GM23338 (cell line): ENCODE data around the gene HIVEP3. TPM values are rescaled to one million over a fixed set of nuclear protein-coding genes. Genes with fewer than 3 reads are reported as not detected.

Experiments
- ATAC-seq: fragments of 200-7000 bp; cut with Tn5 transposase; 3 replicates; pipeline ENCODE4 v1.9.1; 2020
- DNase-seq: peaks from one replicate; pipeline ENCODE4 v3.0.0-alpha.2; 2015; ENCODE audit warnings: low spot score
- H2AFZ ChIP-seq: fragments of 200-600 bp; sonication (generic); 2 replicates; pipeline ENCODE4 v1.8.0; 2016; ENCODE audit warnings: antibody characterized with exemption, mild to moderate bottlenecking, moderate library complexity
- H3F3A ChIP-seq: fragments of 200-600 bp; sonication (generic); replicated peaks from 2 replicates; pipeline ENCODE4 v1.8.0; 2017; ENCODE audit warnings: antibody characterized with exemption, mixed run types, low read depth
- H3K27ac ChIP-seq: fragments of 200-600 bp; sonication (generic); 2 replicates; pipeline ENCODE4 v1.6.1; 2016; ENCODE audit warnings: low read depth
- H3K27me3 ChIP-seq: fragments of 200-600 bp; sonication (generic); 2 replicates; pipeline ENCODE4 v1.8.0; 2016; ENCODE audit warnings: mild to moderate bottlenecking, mixed run types, moderate library complexity; ENCODE audit not compliant: insufficient read depth
- H3K36me3 ChIP-seq: fragments of 200-600 bp; sonication (generic); 2 replicates; pipeline ENCODE4 v1.8.0; 2016; ENCODE audit warnings: mild to moderate bottlenecking; ENCODE audit not compliant: insufficient read depth
- H3K4me1 ChIP-seq: fragments of 200-600 bp; sonication (generic); 2 replicates; pipeline ENCODE4 v1.8.0; 2016; ENCODE audit warnings: mild to moderate bottlenecking, moderate library complexity; ENCODE audit not compliant: insufficient read depth
- H3K4me2 ChIP-seq: fragments of 200-600 bp; sonication (generic); 2 replicates; pipeline ENCODE4 v1.7.1; 2017; ENCODE audit warnings: mixed run types
- H3K4me3 ChIP-seq: fragments of 200-600 bp; sonication (generic); 2 replicates; pipeline ENCODE4 v1.6.1; 2016; ENCODE audit warnings: mixed run types
- H3K79me2 ChIP-seq: fragments of 200-600 bp; sonication (generic); replicated peaks from 2 replicates; pipeline ENCODE4 v1.8.0; 2017; ENCODE audit warnings: mild to moderate bottlenecking; ENCODE audit not compliant: insufficient read depth
- H3K9me2 ChIP-seq: fragments of 200-600 bp; sonication (generic); 2 replicates; pipeline ENCODE4 v1.8.0; 2017; ENCODE audit not compliant: insufficient read depth
- H4K20me1 ChIP-seq: fragments of 200-600 bp; sonication (generic); replicated peaks from 2 replicates; pipeline ENCODE4 v1.8.0; 2017; ENCODE audit warnings: mild to moderate bottlenecking; ENCODE audit not compliant: insufficient read depth
- H3K27ac Mint-ChIP-seq: 2 replicates; pipeline ENCODE4 v1.8.0; 2020; ENCODE audit warnings: inconsistent platforms, mild to moderate bottlenecking, moderate library complexity, mixed read lengths
- H3K27me3 Mint-ChIP-seq: 3 replicates; pipeline ENCODE4 v1.8.0; 2022; ENCODE audit warnings: low read depth, mild to moderate bottlenecking, moderate library complexity, mixed read lengths, inconsistent platforms; ENCODE audit not compliant: insufficient read depth, poor library complexity
- H3K36me3 Mint-ChIP-seq: 3 replicates; pipeline ENCODE4 v1.8.0; 2021; ENCODE audit warnings: low read depth, mild to moderate bottlenecking, inconsistent platforms, moderate library complexity, mixed read lengths
- H3K4me1 Mint-ChIP-seq: 3 replicates; pipeline ENCODE4 v1.8.0; 2020; ENCODE audit warnings: mild to moderate bottlenecking, inconsistent platforms, mixed read lengths
- H3K4me3 Mint-ChIP-seq: 3 replicates; pipeline ENCODE4 v1.8.0; 2021; ENCODE audit warnings: moderate library complexity, mild to moderate bottlenecking, inconsistent platforms, mixed read lengths
- H3K9me3 Mint-ChIP-seq: 3 replicates; pipeline ENCODE4 v1.8.0; 2020; ENCODE audit warnings: moderate library complexity, mild to moderate bottlenecking, inconsistent platforms, mixed read lengths
- CREB1 ChIP-seq: fragments of 250-450 bp; sonication (Bioruptor Pico); IDR thresholded peaks from 2 replicates; pipeline ENCODE4 v1.5.0; 2020; ENCODE audit warnings: low read depth, mild to moderate bottlenecking, moderate library complexity
- EZH2 ChIP-seq: fragments of 200-600 bp; sonication (generic); IDR thresholded peaks from one replicate; pipeline ENCODE4 v1.8.0; 2017; ENCODE audit warnings: antibody characterized with exemption, mild to moderate bottlenecking, low read depth; ENCODE audit not compliant: unreplicated experiment
- EZH2phosphoT487 ChIP-seq: fragments of 200-600 bp; sonication (generic); IDR thresholded peaks from one replicate; pipeline ENCODE4 v1.8.1; 2018; ENCODE audit warnings: antibody characterized with exemption; ENCODE audit not compliant: unreplicated experiment
- JUNB ChIP-seq: IDR thresholded peaks from one replicate; pipeline ENCODE4 v1.6.1; 2016; ENCODE audit warnings: antibody characterized with exemption; ENCODE audit not compliant: unreplicated experiment
- NANOG ChIP-seq: IDR thresholded peaks from 2 replicates; pipeline ENCODE4 v1.6.1; 2016; ENCODE audit warnings: antibody characterized with exemption, borderline replicate concordance
- POLR2AphosphoS5 ChIP-seq: IDR thresholded peaks from 2 replicates; pipeline ENCODE4 v1.6.1; 2016; ENCODE audit warnings: antibody characterized with exemption, low read depth
- STAT1 ChIP-seq: IDR thresholded peaks from one replicate; pipeline ENCODE4 v1.6.1; 2016; ENCODE audit warnings: antibody characterized with exemption; ENCODE audit not compliant: unreplicated experiment
- ZNF114 ChIP-seq: fragments of 250-450 bp; sonication (Bioruptor Pico); IDR thresholded peaks from 2 replicates; pipeline ENCODE4 v1.5.0; 2020; ENCODE audit warnings: mild to moderate bottlenecking, moderate library complexity
- ZNF331 ChIP-seq: fragments of 250-450 bp; sonication (Bioruptor Pico); IDR thresholded peaks from 2 replicates; pipeline ENCODE4 v1.5.0; 2020; ENCODE audit warnings: low read depth, mild to moderate bottlenecking, moderate library complexity
- ZNF462 ChIP-seq: fragments of 250-450 bp; sonication (Bioruptor Pico); IDR thresholded peaks from 2 replicates; pipeline ENCODE4 v1.5.0; 2020; ENCODE audit warnings: mild to moderate bottlenecking, moderate library complexity
- polyA plus RNA-seq: library from polyadenylated mRNA; unstranded; fragments of >200 nt; fragmentation: Nextera tagmentation; extraction: Ambion mirVana; gene quantifications from 2 replicates; pipeline ENCODE4 v1.2.1, GENCODE V29; 2016
- total RNA-seq: library from RNA; depleted of rRNA; stranded (reverse); fragments of >200 nt; shearing (Covaris generic); gene quantifications from 2 replicates; pipeline ENCODE4 v1.2.3, GENCODE V29; 2014
- TF ChIP-seq, protein P1 (sequence below), 2 experiments: fragments of 200-600 bp in 1 of 2; sonication (generic) in 1 of 2; conservative IDR thresholded peaks; 2 replicates each; pipeline versions ENCODE4 v1.5.1 to v1.6.1; 2016 to 2017; ENCODE audit warnings: antibody characterized with exemption in 2 of 2, low read depth in 2 of 2, mild to moderate bottlenecking in 2 of 2, moderate library complexity in 1 of 2
- TF ChIP-seq, protein P2 (sequence below): IDR thresholded peaks from one replicate; pipeline ENCODE4 v1.6.1; 2018; ENCODE audit warnings: antibody characterized with exemption; ENCODE audit not compliant: unreplicated experiment
- TF ChIP-seq, protein P3 (sequence below): IDR thresholded peaks from 2 replicates; pipeline ENCODE4 v1.6.1; 2016; ENCODE audit warnings: antibody characterized with exemption

The HIVEP3 gene
- total and polyA plus RNA-seq, 2 experiments from 2014 or later, result 0.14 to 0.24 TPM

- H3K4me3 Mint-ChIP-seq, result no peak overlapping the region
- H3K4me1 ChIP-seq, result no peaks in the 10 kb centered on the region
- H3K36me3 Mint-ChIP-seq, result no peaks in the 10 kb centered on the region
- ATAC-seq, result no peak
- no peaks in the 10 kb centered on the region for H3K79me2 ChIP-seq
- TF ChIP-seq ZNF331, result no peak
- TF ChIP-seq JUNB, result no peak
- TF ChIP-seq, protein P1, sequence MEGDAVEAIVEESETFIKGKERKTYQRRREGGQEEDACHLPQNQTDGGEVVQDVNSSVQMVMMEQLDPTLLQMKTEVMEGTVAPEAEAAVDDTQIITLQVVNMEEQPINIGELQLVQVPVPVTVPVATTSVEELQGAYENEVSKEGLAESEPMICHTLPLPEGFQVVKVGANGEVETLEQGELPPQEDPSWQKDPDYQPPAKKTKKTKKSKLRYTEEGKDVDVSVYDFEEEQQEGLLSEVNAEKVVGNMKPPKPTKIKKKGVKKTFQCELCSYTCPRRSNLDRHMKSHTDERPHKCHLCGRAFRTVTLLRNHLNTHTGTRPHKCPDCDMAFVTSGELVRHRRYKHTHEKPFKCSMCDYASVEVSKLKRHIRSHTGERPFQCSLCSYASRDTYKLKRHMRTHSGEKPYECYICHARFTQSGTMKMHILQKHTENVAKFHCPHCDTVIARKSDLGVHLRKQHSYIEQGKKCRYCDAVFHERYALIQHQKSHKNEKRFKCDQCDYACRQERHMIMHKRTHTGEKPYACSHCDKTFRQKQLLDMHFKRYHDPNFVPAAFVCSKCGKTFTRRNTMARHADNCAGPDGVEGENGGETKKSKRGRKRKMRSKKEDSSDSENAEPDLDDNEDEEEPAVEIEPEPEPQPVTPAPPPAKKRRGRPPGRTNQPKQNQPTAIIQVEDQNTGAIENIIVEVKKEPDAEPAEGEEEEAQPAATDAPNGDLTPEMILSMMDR (conservative IDR thresholded peaks at IDR 0.05; ENCODE audit: low read depth in 2 of 2), result no peak
- TF ChIP-seq EZH2, result no peak
- no peak for TF ChIP-seq EZH2phosphoT487
- no peak for TF ChIP-seq POLR2AphosphoS5
- TF ChIP-seq, protein P2, sequence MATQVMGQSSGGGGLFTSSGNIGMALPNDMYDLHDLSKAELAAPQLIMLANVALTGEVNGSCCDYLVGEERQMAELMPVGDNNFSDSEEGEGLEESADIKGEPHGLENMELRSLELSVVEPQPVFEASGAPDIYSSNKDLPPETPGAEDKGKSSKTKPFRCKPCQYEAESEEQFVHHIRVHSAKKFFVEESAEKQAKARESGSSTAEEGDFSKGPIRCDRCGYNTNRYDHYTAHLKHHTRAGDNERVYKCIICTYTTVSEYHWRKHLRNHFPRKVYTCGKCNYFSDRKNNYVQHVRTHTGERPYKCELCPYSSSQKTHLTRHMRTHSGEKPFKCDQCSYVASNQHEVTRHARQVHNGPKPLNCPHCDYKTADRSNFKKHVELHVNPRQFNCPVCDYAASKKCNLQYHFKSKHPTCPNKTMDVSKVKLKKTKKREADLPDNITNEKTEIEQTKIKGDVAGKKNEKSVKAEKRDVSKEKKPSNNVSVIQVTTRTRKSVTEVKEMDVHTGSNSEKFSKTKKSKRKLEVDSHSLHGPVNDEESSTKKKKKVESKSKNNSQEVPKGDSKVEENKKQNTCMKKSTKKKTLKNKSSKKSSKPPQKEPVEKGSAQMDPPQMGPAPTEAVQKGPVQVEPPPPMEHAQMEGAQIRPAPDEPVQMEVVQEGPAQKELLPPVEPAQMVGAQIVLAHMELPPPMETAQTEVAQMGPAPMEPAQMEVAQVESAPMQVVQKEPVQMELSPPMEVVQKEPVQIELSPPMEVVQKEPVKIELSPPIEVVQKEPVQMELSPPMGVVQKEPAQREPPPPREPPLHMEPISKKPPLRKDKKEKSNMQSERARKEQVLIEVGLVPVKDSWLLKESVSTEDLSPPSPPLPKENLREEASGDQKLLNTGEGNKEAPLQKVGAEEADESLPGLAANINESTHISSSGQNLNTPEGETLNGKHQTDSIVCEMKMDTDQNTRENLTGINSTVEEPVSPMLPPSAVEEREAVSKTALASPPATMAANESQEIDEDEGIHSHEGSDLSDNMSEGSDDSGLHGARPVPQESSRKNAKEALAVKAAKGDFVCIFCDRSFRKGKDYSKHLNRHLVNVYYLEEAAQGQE, result no peak
- no peak for TF ChIP-seq STAT1
- no peak for TF ChIP-seq ZNF462
- TF ChIP-seq ZNF114 (CRISPR knock-in tag), result no peak
- no peak for TF ChIP-seq CREB1
- TF ChIP-seq, protein P3, sequence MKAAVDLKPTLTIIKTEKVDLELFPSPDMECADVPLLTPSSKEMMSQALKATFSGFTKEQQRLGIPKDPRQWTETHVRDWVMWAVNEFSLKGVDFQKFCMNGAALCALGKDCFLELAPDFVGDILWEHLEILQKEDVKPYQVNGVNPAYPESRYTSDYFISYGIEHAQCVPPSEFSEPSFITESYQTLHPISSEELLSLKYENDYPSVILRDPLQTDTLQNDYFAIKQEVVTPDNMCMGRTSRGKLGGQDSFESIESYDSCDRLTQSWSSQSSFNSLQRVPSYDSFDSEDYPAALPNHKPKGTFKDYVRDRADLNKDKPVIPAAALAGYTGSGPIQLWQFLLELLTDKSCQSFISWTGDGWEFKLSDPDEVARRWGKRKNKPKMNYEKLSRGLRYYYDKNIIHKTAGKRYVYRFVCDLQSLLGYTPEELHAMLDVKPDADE, result no peak
- TF ChIP-seq NANOG, result no peak
- no peak overlapping the region for H3K27ac Mint-ChIP-seq
- H3K9me2 ChIP-seq, result no peaks in the 10 kb centered on the region
- H3K4me1 Mint-ChIP-seq, result no peaks in the 10 kb centered on the region
- no peak overlapping the region for H3K4me2 ChIP-seq
- DNase-seq, result no peak
- H3K36me3 ChIP-seq, result no peaks in the 10 kb centered on the region
- no peaks in the 10 kb centered on the region for H4K20me1 ChIP-seq
- no peak overlapping the region for H3K27ac ChIP-seq
- H3K27me3 Mint-ChIP-seq, result peaks cover 3% of the 10 kb centered on the region
- H3F3A ChIP-seq, result no peaks in the 10 kb centered on the region
- H2AFZ ChIP-seq, result no peak overlapping the region
- H3K4me3 ChIP-seq, result no peak overlapping the region
- H3K27me3 ChIP-seq, result no peaks in the 10 kb centered on the region
- H3K9me3 Mint-ChIP-seq, result no peaks in the 10 kb centered on the region
These were observed 218.1 kb downstream of the HIVEP3 start for GRCh38 chr1:41700581-41700980.
